SK-N-SH (cell line): ENCODE results near the gene CENPU. TPM values are rescaled to one million over a fixed set of nuclear protein-coding genes. Genes with fewer than 3 reads are reported as not detected.

Experiments
- CTCF ChIA-PET: fragments of 300-600, 350-600 bp; formaldehyde crosslinking; extraction: SDS; loops from one replicate; lab custom pipeline; 2021; lab: Yijun Ruan, JAX
- POLR2A ChIA-PET: fragments of 350-600 bp; sonication (Branson Sonifier 250); formaldehyde crosslinking; extraction: SDS; loops from one replicate; lab custom pipeline; 2020; ENCODE audit warnings: antibody characterized with exemption, inconsistent platforms; lab: Yijun Ruan, JAX
- DNase-seq: peaks from one replicate; pipeline ENCODE4 v3.0.0; 2012
- H2AFZ ChIP-seq: fragments of 200-600 bp; sonication (generic); 2 replicates; pipeline ENCODE4 v1.8.1; 2016; ENCODE audit warnings: antibody characterized with exemption, mild to moderate bottlenecking, low read depth
- H3F3A ChIP-seq: fragments of 200-600 bp; sonication (generic); replicated peaks from 2 replicates; pipeline ENCODE3; 2016; ENCODE audit warnings: antibody characterized with exemption, mild to moderate bottlenecking; ENCODE audit not compliant: insufficient read depth
- H3K27ac ChIP-seq, 2 experiments: fragments of 200-500 bp in 1 of 2; fragments of 200-600 bp in 1 of 2; sonication (Bioruptor generic) in 1 of 2; sonication (generic), shearing (Covaris generic) in 1 of 2; 2 replicates each; pipeline versions ENCODE4 v1.5.1 to v1.6.1; 2014 to 2016; ENCODE audit warnings: low read depth in 2 of 2, inconsistent platforms in 1 of 2, low read length in 1 of 2, mild to moderate bottlenecking in 1 of 2, mixed read lengths in 1 of 2
- H3K27me3 ChIP-seq: fragments of 200-600 bp; sonication (generic), shearing (Covaris generic); 2 replicates; pipeline ENCODE4 v1.6.1; 2016; ENCODE audit warnings: mixed run types; ENCODE audit not compliant: insufficient read depth
- H3K36me3 ChIP-seq, 2 experiments: fragments of 200-500 bp in 1 of 2; fragments of 200-600 bp in 1 of 2; sonication (Bioruptor generic) in 1 of 2; sonication (generic) in 1 of 2; replicated peaks in 1 of 2; 2 replicates each; pipeline versions ENCODE3 to v1.5.1; 2014 to 2016; ENCODE audit warnings: low read length in 1 of 2, mild to moderate bottlenecking in 1 of 2; ENCODE audit not compliant: insufficient read depth in 2 of 2, control insufficient read depth in 1 of 2
- H3K4me1 ChIP-seq, 2 experiments: fragments of 200-500 bp in 1 of 2; fragments of 200-600 bp in 1 of 2; sonication (Bioruptor generic) in 1 of 2; sonication (generic), shearing (Covaris generic) in 1 of 2; 2 replicates each; pipeline versions ENCODE4 v1.5.1 to v1.6.1; 2014 to 2016; ENCODE audit warnings: low read depth in 1 of 2, low read length in 1 of 2, mixed run types in 1 of 2; ENCODE audit not compliant: insufficient read depth in 2 of 2, control insufficient read depth in 1 of 2
- H3K4me2 ChIP-seq: fragments of 200-600 bp; sonication (generic), shearing (Covaris generic); 2 replicates; pipeline ENCODE4 v1.6.1; 2017; ENCODE audit warnings: mixed run types
- H3K4me3 ChIP-seq, 2 experiments: fragments of 200-500 bp in 1 of 2; fragments of 200-600 bp in 1 of 2; sonication (Bioruptor generic) in 1 of 2; sonication (generic), shearing (Covaris generic) in 1 of 2; 2 replicates each; pipeline versions ENCODE4 v1.5.1 to v1.8.1; 2014 to 2016; ENCODE audit warnings: low read depth in 2 of 2, inconsistent platforms in 1 of 2, low read length in 1 of 2, mild to moderate bottlenecking in 1 of 2, mixed read lengths in 1 of 2, moderate library complexity in 1 of 2
- H3K79me2 ChIP-seq: fragments of 200-600 bp; sonication (generic); 2 replicates; pipeline ENCODE4 v1.8.1; 2017; ENCODE audit warnings: mild to moderate bottlenecking; ENCODE audit not compliant: insufficient read depth
- H3K9ac ChIP-seq: fragments of 200-600 bp; sonication (generic); 2 replicates; pipeline ENCODE4 v1.6.1; 2017; ENCODE audit warnings: mixed run types
- H3K9me2 ChIP-seq: fragments of 200-600 bp; sonication (generic); 2 replicates; pipeline ENCODE4 v1.6.1; 2017; ENCODE audit warnings: mixed run types
- H3K9me3 ChIP-seq: fragments of 200-600 bp; sonication (generic); 2 replicates; pipeline ENCODE4 v1.6.1; 2017; ENCODE audit warnings: mixed run types, mild to moderate bottlenecking, moderate library complexity
- H4K20me1 ChIP-seq: fragments of 200-600 bp; sonication (generic); 2 replicates; pipeline ENCODE4 v1.6.1; 2017; ENCODE audit warnings: mild to moderate bottlenecking, mixed run types; ENCODE audit not compliant: insufficient read depth
- CHD2 ChIP-seq: fragments of 150-350 bp; IDR thresholded peaks from 2 replicates; pipeline ENCODE4 v1.6.1; 2018; ENCODE audit warnings: low read length; ENCODE audit not compliant: partially characterized antibody
- ELF1 ChIP-seq: IDR thresholded peaks from 2 replicates; pipeline ENCODE4 v1.4.0; 2012
- FOSL2 ChIP-seq: IDR thresholded peaks from 2 replicates; pipeline ENCODE4 v1.4.0; 2012; ENCODE audit warnings: low read depth, mild to moderate bottlenecking, moderate library complexity, borderline replicate concordance
- FOXJ3 ChIP-seq: sonication (generic); formaldehyde crosslinking; IDR thresholded peaks from 2 replicates; pipeline ENCODE4 v1.5.1; 2020; ENCODE audit warnings: mild to moderate bottlenecking, missing genetic modification reagents
- FOXM1 ChIP-seq: IDR thresholded peaks from 2 replicates; pipeline ENCODE4 v1.4.0; 2012; ENCODE audit warnings: low read depth, mild to moderate bottlenecking
- GABPA ChIP-seq: IDR thresholded peaks from 2 replicates; pipeline ENCODE4 v1.4.0; 2012; ENCODE audit warnings: low read depth, mild to moderate bottlenecking
- GATA2 ChIP-seq: sonication (generic); formaldehyde crosslinking; IDR thresholded peaks from 2 replicates; pipeline ENCODE4 v1.5.0; 2020; ENCODE audit warnings: mild to moderate bottlenecking, missing genetic modification reagents
- JUND ChIP-seq: IDR thresholded peaks from 2 replicates; pipeline ENCODE4 v1.4.0; 2012
- MEF2A ChIP-seq: IDR thresholded peaks from 2 replicates; pipeline ENCODE4 v1.4.0; 2012; ENCODE audit warnings: low read depth, borderline replicate concordance
- MXI1 ChIP-seq: IDR thresholded peaks from 2 replicates; pipeline ENCODE4 v1.6.1; 2012; ENCODE audit warnings: mild to moderate bottlenecking, low read depth, low read length, improper control_type of control experiment
- NFIC ChIP-seq: IDR thresholded peaks from 2 replicates; pipeline ENCODE4 v1.4.0; 2012; ENCODE audit warnings: borderline replicate concordance
- NRF1 ChIP-seq: IDR thresholded peaks from 2 replicates; pipeline ENCODE4 v1.6.1; 2012; ENCODE audit warnings: low read depth, mild to moderate bottlenecking, low read length
- POLR2AphosphoS5 ChIP-seq: IDR thresholded peaks from 2 replicates; pipeline ENCODE4 v1.6.1; 2012; ENCODE audit warnings: low read depth, low read length
- RXRA ChIP-seq: IDR thresholded peaks from 2 replicates; pipeline ENCODE4 v1.4.0; 2012; ENCODE audit warnings: low read depth, mild to moderate bottlenecking, borderline replicate concordance
- SIN3A ChIP-seq: IDR thresholded peaks from 2 replicates; pipeline ENCODE4 v1.6.1; 2012; ENCODE audit warnings: low read depth, mild to moderate bottlenecking, low read length, moderate library complexity, borderline replicate concordance
- TAF1 ChIP-seq: IDR thresholded peaks from 2 replicates; pipeline ENCODE4 v1.6.1; 2012; ENCODE audit warnings: low read depth, mild to moderate bottlenecking, low read length, moderate library complexity, borderline replicate concordance
- TCF12 ChIP-seq: IDR thresholded peaks from 2 replicates; pipeline ENCODE4 v1.4.0; 2012
- TEAD4 ChIP-seq: IDR thresholded peaks from 2 replicates; pipeline ENCODE4 v1.4.0; 2012; ENCODE audit warnings: mild to moderate bottlenecking, borderline replicate concordance; ENCODE audit not compliant: insufficient read depth
- YY1 ChIP-seq: IDR thresholded peaks from 2 replicates; pipeline ENCODE4 v1.4.0; 2012; ENCODE audit warnings: low read depth, mild to moderate bottlenecking
- WGBS: methylation state at CpG from one replicate; pipeline ENCODE4 v1.1.6; 2017; ENCODE audit warnings: low lambda C conversion rate; 5-methylcytosine and 5-hydroxymethylcytosine counted together
- polyA plus RNA-seq, 3 experiments: library from polyadenylated mRNA; depleted of rRNA; stranded (reverse); fragments of >200 nt; gene quantifications; 2 replicates each; pipeline ENCODE4 v1.2.3, GENCODE V29; 2012
- TF ChIP-seq, protein P1 (sequence below): IDR thresholded peaks from 2 replicates; pipeline ENCODE4 v1.4.0; 2012; ENCODE audit warnings: low read depth
- TF ChIP-seq, protein P2 (sequence below): fragments of 150-350 bp; IDR thresholded peaks from 2 replicates; pipeline ENCODE4 v1.6.1; 2017; ENCODE audit warnings: antibody characterized with exemption, low read length, low read depth, borderline replicate concordance
- TF ChIP-seq, protein P3 (sequence below): fragments of 150-350 bp; IDR thresholded peaks from 2 replicates; pipeline ENCODE4 v1.6.1; 2016; ENCODE audit warnings: mild to moderate bottlenecking, low read depth, low read length
- TF ChIP-seq, protein P4 (sequence below): IDR thresholded peaks from 2 replicates; pipeline ENCODE4 v1.6.1; 2012; ENCODE audit warnings: mild to moderate bottlenecking, low read depth, low read length, moderate library complexity
- TF ChIP-seq, protein P5 (sequence below): IDR thresholded peaks from 2 replicates; pipeline ENCODE4; 2012

The CENPU gene
- polyA plus RNA-seq, 1 of the 3 experiments (the other 2 are of a cell fraction): 8.7 TPM

DNA sequence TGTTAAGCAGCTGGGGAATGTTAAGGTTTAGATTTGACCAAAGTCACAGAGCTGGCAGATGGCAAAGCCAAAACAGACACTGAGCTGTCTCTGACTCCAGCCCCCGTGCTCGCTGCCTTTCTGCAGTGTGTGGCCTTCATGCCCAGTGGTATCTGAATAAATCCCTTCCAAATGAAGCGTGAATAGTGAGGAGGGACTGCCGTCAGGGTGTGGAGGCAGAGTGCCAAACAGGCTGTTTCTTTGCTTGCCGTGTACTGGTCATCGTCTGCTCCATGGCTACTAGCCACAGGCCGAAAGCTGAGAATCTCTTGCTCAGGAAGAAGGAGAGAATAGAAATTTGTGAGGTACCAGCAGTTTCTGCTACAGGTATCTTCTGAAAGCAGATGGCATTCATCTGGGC lies 64.6 kb downstream of the CENPU start (continued):
- TF ChIP-seq RXRA (no peak), CHD2 (no peak), SIN3A (no peak), MEF2A (no peak), TEAD4 (no peak), YY1 (no peak)
- TF ChIP-seq, protein P1, sequence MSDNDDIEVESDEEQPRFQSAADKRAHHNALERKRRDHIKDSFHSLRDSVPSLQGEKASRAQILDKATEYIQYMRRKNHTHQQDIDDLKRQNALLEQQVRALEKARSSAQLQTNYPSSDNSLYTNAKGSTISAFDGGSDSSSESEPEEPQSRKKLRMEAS: no peak

DNA sequence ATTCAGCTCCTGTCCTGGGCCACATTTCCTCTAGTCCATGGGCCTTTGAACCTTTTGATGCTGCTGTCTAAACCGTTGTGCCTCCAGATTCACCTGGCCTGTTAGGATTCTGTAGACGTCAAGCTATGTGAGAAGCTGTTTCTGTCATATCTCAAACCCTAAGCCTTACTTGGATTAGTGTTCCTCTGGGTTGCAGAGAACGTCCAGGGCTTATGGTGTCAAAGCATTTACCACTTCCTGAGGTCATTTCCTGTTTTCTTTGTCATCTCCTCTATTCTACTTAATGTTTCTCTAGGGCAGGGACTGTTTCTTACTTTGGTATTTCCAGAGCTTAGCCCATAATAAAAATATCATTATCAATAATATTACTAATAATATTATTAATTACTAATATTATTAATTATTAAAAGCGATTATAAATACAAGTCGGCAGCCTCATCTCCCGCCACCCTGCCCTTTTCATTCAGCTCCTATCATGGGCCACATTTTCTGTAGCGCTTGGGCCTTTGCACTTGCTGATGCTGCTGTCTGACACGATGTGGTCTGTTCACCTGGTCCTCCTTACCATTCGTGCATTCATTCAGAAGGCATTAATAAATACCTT lies 65.3 kb downstream of the CENPU start:
- Histone ChIP-seq H3K36me3 (peaks cover 13 to 16% of the 10 kb centered on the region in 2 experiments), H3K9me3 (no peaks in the 10 kb centered on the region), H4K20me1 (no peaks in the 10 kb centered on the region), H3K27ac (no peak overlapping the region), H3K27me3 (no peaks in the 10 kb centered on the region), H2AFZ (no peak overlapping the region), H3K9me2 (no peaks in the 10 kb centered on the region)
- POLR2A ChIA-PET: no interaction called here
- TF ChIP-seq, protein P2, sequence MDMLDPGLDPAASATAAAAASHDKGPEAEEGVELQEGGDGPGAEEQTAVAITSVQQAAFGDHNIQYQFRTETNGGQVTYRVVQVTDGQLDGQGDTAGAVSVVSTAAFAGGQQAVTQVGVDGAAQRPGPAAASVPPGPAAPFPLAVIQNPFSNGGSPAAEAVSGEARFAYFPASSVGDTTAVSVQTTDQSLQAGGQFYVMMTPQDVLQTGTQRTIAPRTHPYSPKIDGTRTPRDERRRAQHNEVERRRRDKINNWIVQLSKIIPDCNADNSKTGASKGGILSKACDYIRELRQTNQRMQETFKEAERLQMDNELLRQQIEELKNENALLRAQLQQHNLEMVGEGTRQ: no peak
- TF ChIP-seq, protein P3, sequence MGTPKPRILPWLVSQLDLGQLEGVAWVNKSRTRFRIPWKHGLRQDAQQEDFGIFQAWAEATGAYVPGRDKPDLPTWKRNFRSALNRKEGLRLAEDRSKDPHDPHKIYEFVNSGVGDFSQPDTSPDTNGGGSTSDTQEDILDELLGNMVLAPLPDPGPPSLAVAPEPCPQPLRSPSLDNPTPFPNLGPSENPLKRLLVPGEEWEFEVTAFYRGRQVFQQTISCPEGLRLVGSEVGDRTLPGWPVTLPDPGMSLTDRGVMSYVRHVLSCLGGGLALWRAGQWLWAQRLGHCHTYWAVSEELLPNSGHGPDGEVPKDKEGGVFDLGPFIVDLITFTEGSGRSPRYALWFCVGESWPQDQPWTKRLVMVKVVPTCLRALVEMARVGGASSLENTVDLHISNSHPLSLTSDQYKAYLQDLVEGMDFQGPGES: no peak
- no peak for TF ChIP-seq NFIC
- no peak for TF ChIP-seq TCF12
- no peak for TF ChIP-seq NRF1
- no peak for TF ChIP-seq TAF1
- TF ChIP-seq, protein P4, sequence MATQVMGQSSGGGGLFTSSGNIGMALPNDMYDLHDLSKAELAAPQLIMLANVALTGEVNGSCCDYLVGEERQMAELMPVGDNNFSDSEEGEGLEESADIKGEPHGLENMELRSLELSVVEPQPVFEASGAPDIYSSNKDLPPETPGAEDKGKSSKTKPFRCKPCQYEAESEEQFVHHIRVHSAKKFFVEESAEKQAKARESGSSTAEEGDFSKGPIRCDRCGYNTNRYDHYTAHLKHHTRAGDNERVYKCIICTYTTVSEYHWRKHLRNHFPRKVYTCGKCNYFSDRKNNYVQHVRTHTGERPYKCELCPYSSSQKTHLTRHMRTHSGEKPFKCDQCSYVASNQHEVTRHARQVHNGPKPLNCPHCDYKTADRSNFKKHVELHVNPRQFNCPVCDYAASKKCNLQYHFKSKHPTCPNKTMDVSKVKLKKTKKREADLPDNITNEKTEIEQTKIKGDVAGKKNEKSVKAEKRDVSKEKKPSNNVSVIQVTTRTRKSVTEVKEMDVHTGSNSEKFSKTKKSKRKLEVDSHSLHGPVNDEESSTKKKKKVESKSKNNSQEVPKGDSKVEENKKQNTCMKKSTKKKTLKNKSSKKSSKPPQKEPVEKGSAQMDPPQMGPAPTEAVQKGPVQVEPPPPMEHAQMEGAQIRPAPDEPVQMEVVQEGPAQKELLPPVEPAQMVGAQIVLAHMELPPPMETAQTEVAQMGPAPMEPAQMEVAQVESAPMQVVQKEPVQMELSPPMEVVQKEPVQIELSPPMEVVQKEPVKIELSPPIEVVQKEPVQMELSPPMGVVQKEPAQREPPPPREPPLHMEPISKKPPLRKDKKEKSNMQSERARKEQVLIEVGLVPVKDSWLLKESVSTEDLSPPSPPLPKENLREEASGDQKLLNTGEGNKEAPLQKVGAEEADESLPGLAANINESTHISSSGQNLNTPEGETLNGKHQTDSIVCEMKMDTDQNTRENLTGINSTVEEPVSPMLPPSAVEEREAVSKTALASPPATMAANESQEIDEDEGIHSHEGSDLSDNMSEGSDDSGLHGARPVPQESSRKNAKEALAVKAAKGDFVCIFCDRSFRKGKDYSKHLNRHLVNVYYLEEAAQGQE: no peak
- no peak for TF ChIP-seq POLR2AphosphoS5
- TF ChIP-seq GABPA: no peak
- no peak for TF ChIP-seq FOXJ3
- no peak for TF ChIP-seq RXRA
- TF ChIP-seq, protein P5, sequence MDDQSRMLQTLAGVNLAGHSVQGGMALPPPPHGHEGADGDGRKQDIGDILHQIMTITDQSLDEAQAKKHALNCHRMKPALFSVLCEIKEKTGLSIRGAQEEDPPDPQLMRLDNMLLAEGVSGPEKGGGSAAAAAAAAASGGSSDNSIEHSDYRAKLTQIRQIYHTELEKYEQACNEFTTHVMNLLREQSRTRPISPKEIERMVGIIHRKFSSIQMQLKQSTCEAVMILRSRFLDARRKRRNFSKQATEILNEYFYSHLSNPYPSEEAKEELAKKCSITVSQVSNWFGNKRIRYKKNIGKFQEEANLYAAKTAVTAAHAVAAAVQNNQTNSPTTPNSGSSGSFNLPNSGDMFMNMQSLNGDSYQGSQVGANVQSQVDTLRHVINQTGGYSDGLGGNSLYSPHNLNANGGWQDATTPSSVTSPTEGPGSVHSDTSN: no peak
- TF ChIP-seq, protein P1: no peak
- TF ChIP-seq ELF1: no peak
- no peak for TF ChIP-seq YY1
- TF ChIP-seq MXI1: no peak
- no peak for TF ChIP-seq FOXM1
- no peak for TF ChIP-seq JUND
- no peak for TF ChIP-seq GATA2
- no peak for TF ChIP-seq FOSL2
- TF ChIP-seq, all 33 proteins: peak for 0
- 93% methylated on average over 9 of the region's 9 CpGs for WGBS
- Histone ChIP-seq H3K9ac (no peak overlapping the region), H3K79me2 (no peaks in the 10 kb centered on the region), H3K4me2 (no peak overlapping the region), H3K4me3 (no peak overlapping the region), H3K4me1 (no peaks in the 10 kb centered on the region), H3F3A (no peaks in the 10 kb centered on the region)
- no peak for DNase-seq
- CTCF ChIA-PET: no interaction called here
